MM.1S (cell line): ENCODE measurements around the gene CGB2.

Experiments
- CTCF ChIP-seq: fragments of 300-600 bp; sonication (generic); IDR thresholded peaks from 2 replicates; pipeline ENCODE4 v1.5.1; 2016; ENCODE audit warnings: antibody characterized with exemption, low read length, mixed read lengths
- EZH2 ChIP-seq: fragments of 300-600 bp; sonication (generic); optimal IDR thresholded peaks from 2 replicates; pipeline ENCODE3; 2017; ENCODE audit warnings: low read depth, mild to moderate bottlenecking, antibody characterized with exemption, low read length, mixed read lengths

GRCh38 chr19:49069026-49069425, 37.3 kb downstream of the CGB2 start:
- TF ChIP-seq CTCF (no peak), EZH2 (no peak)
